ENCODE data around the gene TGFB1. TPM values are rescaled to one million over a fixed set of nuclear protein-coding genes. Genes with fewer than 3 reads are reported as not detected.

Gene TGFB1
- total RNA-seq, 1 experiment from 2014 or later, result 42.6 TPM

DNA sequence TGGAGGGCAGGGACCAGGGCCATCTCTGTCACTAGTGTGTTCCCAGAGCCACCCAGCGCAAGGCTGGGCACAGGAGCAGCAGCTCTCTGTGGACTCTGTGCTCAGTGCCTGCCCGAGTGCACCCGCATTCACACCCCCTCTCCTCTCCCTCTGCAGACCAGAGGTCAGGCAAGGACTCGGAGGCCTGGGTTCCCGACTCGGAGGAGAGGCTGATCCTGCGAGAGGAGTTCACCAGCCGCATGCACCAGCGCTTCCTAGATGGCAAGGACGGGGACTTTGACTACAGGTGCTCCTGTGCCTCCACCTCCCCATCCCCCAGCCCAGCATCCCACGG, 33.6 kb downstream of the TGFB1 start:
- POLR2A ChIA-PET, result no interaction called here
- Histone ChIP-seq H3K9me3 (ENCODE audit: control insufficient read depth, insufficient read depth, low read depth, low read length) (no peaks in the 10 kb centered on the region), H3K27me3 (ENCODE audit: control insufficient read depth, insufficient read depth, low read length) (no peaks in the 10 kb centered on the region), H3K4me1 (ENCODE audit: control insufficient read depth, insufficient read depth, low read length) (peaks cover 30% of the 10 kb centered on the region), H3K27ac (ENCODE audit: low read length) (no peak overlapping the region), H3K36me3 (ENCODE audit: control insufficient read depth, insufficient read depth, low read length) (no peaks in the 10 kb centered on the region), H3K4me3 (ENCODE audit: low read depth in 2 of 2, low read length in 2 of 2) (no peak overlapping the region)
- ATAC-seq (no peak), DNase-seq (ENCODE audit: low read depth, low spot score) (no peak)
- TF ChIP-seq TCF7L2 (IDR thresholded peaks at IDR 0.05; ENCODE audit: low read depth, low read length) (no peak), SIN3A (IDR thresholded peaks at IDR 0.05; ENCODE audit: borderline replicate concordance, insufficient read depth, low read depth, low read length) (no peak)
- TF ChIP-seq, protein P1, sequence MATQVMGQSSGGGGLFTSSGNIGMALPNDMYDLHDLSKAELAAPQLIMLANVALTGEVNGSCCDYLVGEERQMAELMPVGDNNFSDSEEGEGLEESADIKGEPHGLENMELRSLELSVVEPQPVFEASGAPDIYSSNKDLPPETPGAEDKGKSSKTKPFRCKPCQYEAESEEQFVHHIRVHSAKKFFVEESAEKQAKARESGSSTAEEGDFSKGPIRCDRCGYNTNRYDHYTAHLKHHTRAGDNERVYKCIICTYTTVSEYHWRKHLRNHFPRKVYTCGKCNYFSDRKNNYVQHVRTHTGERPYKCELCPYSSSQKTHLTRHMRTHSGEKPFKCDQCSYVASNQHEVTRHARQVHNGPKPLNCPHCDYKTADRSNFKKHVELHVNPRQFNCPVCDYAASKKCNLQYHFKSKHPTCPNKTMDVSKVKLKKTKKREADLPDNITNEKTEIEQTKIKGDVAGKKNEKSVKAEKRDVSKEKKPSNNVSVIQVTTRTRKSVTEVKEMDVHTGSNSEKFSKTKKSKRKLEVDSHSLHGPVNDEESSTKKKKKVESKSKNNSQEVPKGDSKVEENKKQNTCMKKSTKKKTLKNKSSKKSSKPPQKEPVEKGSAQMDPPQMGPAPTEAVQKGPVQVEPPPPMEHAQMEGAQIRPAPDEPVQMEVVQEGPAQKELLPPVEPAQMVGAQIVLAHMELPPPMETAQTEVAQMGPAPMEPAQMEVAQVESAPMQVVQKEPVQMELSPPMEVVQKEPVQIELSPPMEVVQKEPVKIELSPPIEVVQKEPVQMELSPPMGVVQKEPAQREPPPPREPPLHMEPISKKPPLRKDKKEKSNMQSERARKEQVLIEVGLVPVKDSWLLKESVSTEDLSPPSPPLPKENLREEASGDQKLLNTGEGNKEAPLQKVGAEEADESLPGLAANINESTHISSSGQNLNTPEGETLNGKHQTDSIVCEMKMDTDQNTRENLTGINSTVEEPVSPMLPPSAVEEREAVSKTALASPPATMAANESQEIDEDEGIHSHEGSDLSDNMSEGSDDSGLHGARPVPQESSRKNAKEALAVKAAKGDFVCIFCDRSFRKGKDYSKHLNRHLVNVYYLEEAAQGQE (IDR thresholded peaks at IDR 0.05; ENCODE audit: insufficient read depth in 1 of 2, low read depth in 2 of 2, low read length in 1 of 2), result no peak
- CTCF ChIA-PET, result no interaction called here
- in situ Hi-C loops (cut with HindIII; ENCODE audit: low pct_unique_long_range_greater_than_20kb, low sequenced_read_pairs) (no loop called here), intact Hi-C loops (cut with micrococcal nuclease; ENCODE audit: unreplicated experiment) (no loop called here)
- no TSS peak for BruUV-seq (replicated peaks)

DNA sequence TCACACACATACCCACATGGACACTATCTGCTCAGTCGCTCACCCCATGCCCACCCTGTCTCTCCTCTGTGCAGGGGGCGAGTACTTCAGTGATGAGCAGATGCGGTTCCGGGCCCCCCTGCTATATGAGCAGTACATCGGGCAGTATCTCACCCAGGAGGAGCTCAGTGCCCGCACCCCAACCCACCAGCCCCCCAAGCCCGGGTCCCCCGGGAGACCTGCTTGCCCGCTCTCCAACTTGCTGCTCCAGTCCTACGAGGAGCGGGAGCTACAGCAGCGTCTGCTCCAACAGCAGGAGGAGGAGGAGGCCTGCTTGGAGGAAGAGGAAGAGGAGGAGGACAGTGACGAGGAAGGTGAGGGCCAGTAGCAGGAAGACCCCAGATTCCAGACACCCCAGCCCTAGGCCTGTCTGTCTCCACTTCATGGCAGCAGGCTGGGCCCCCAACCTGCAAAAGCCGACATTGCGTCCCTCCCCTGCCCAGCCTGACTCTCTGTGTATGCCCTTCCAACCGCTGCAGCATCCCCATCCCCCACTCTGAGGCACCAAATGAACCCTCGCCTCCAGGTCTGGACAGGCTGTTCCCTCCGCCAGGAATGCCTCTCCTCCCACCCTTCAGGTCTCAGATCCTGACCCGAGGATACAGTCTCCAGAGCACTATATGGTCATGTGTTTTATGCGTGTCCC, 34.1 kb downstream of the TGFB1 start:
- in situ Hi-C loops (cut with HindIII; ENCODE audit: low pct_unique_long_range_greater_than_20kb, low sequenced_read_pairs) (no loop called here), intact Hi-C loops (cut with micrococcal nuclease; ENCODE audit: unreplicated experiment) (no loop called here)
- CTCF ChIA-PET, result no interaction called here
- DNase-seq (ENCODE audit: low read depth, low spot score) (no peak), ATAC-seq (no peak)
- Histone ChIP-seq H3K27ac (ENCODE audit: low read length) (no peak overlapping the region), H3K27me3 (ENCODE audit: control insufficient read depth, insufficient read depth, low read length) (no peaks in the 10 kb centered on the region), H3K4me1 (ENCODE audit: control insufficient read depth, insufficient read depth, low read length) (peaks cover 27% of the 10 kb centered on the region), H3K36me3 (ENCODE audit: control insufficient read depth, insufficient read depth, low read length) (no peaks in the 10 kb centered on the region), H3K4me3 (ENCODE audit: low read depth in 2 of 2, low read length in 2 of 2) (no peak overlapping the region), H3K9me3 (ENCODE audit: control insufficient read depth, insufficient read depth, low read depth, low read length) (no peaks in the 10 kb centered on the region)
- POLR2A ChIA-PET, result no interaction called here
- no TSS peak for BruUV-seq (replicated peaks)
- TF ChIP-seq, protein P1 (IDR thresholded peaks at IDR 0.05; ENCODE audit: insufficient read depth in 1 of 2, low read depth in 2 of 2, low read length in 1 of 2), result no peak
- TF ChIP-seq TCF7L2 (IDR thresholded peaks at IDR 0.05; ENCODE audit: low read depth, low read length) (no peak), SIN3A (IDR thresholded peaks at IDR 0.05; ENCODE audit: borderline replicate concordance, insufficient read depth, low read depth, low read length) (no peak), POLR2AphosphoS5 (IDR thresholded peaks at IDR 0.05; ENCODE audit: low read depth, low read length) (no peak)
- TF ChIP-seq, protein P2, sequence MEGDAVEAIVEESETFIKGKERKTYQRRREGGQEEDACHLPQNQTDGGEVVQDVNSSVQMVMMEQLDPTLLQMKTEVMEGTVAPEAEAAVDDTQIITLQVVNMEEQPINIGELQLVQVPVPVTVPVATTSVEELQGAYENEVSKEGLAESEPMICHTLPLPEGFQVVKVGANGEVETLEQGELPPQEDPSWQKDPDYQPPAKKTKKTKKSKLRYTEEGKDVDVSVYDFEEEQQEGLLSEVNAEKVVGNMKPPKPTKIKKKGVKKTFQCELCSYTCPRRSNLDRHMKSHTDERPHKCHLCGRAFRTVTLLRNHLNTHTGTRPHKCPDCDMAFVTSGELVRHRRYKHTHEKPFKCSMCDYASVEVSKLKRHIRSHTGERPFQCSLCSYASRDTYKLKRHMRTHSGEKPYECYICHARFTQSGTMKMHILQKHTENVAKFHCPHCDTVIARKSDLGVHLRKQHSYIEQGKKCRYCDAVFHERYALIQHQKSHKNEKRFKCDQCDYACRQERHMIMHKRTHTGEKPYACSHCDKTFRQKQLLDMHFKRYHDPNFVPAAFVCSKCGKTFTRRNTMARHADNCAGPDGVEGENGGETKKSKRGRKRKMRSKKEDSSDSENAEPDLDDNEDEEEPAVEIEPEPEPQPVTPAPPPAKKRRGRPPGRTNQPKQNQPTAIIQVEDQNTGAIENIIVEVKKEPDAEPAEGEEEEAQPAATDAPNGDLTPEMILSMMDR (IDR thresholded peaks at IDR 0.05), result no peak
